ENCODE data around the gene RBAK. TPM values are rescaled to one million over a fixed set of nuclear protein-coding genes. Genes with fewer than 3 reads are reported as not detected.
"Not testable (repeated sequence)": the region's sequence is repeated elsewhere in the genome, so short reads cannot be mapped to it uniquely, and the experiment has no call there.

The RBAK gene
- total RNA-seq, 4 donors from 2014 or later: 9.6 to 16.9 (median 12.3) TPM

- no peaks in the 10 kb centered on the region for H3K4me1 ChIP-seq
- H3K27me3 ChIP-seq: no peaks in the 10 kb centered on the region
- no peak overlapping the region for H3K4me3 ChIP-seq
- 96% methylated on average over 6 to 9 of the region's 9 CpGs for whole genome bisulfite sequencing, 2 donors (ENCODE audit: low coverage in 1 of 2)
- H3K9me3 ChIP-seq: no peaks in the 10 kb centered on the region
- no peak for ATAC-seq
- TF ChIP-seq POLR2A (IDR thresholded peaks at IDR 0.05) (no peak), EP300 (IDR thresholded peaks at IDR 0.05) (no peak), CTCF (IDR thresholded peaks at IDR 0.05) (no peak), POLR2AphosphoS5 (IDR thresholded peaks at IDR 0.05) (no peak)
- H3K36me3 ChIP-seq: peaks cover 0 to 58% of the 10 kb centered on the region in 2 donors
- H3K27ac ChIP-seq: no peak overlapping the region
Measured at GRCh38 chr7:5020098-5020497, 25.6 kb upstream of the RBAK start.

- H3K36me3 ChIP-seq: peaks cover 0 to 58% of the 10 kb centered on the region in 2 donors
- H3K9me3 ChIP-seq, H3K27me3 ChIP-seq, H3K4me3 ChIP-seq, H3K27ac ChIP-seq, ATAC-seq, H3K4me1 ChIP-seq: not testable (repeated sequence)
- 64 to 89% methylated on average over 3 to 13 of the region's 14 CpGs for WGBS, 2 donors (ENCODE audit: low coverage in 1 of 2)
Measured at GRCh38 chr7:5020976-5021550, 24.6 kb upstream of the RBAK start.

- peaks cover 0 to 45% of the 10 kb centered on the region in 2 donors for H3K36me3 ChIP-seq
- 88 to 90% methylated on average over 2 to 8 of the region's 12 CpGs for WGBS, 2 donors (ENCODE audit: low coverage in 1 of 2)
Measured at GRCh38 chr7:5023626-5024025, 22.0 kb upstream of the RBAK start.

GRCh38 chr7:5027796-5028410 lies 17.8 kb upstream of the RBAK start:
- H3K9me3 ChIP-seq, H3K27me3 ChIP-seq, H3K4me3 ChIP-seq, H3K4me1 ChIP-seq, ATAC-seq, H3K27ac ChIP-seq: not testable (repeated sequence)
- H3K36me3 ChIP-seq: peaks cover 0 to 18% of the 10 kb centered on the region in 2 donors
- WGBS, 2 donors (ENCODE audit: low coverage in 1 of 2): 94% methylated on average over 3 of the region's 14 CpGs; no CpG with 5 or more reads in 1 of the 2 donors

More at GRCh38 chr7:5023626-5024025, 22.0 kb upstream of the RBAK start:
- not testable (repeated sequence) for ATAC-seq, H3K4me3 ChIP-seq, H3K9me3 ChIP-seq, H3K27me3 ChIP-seq, H3K27ac ChIP-seq, H3K4me1 ChIP-seq

GRCh38 chr7:5033186-5033585 lies 12.5 kb upstream of the RBAK start:
- not testable (repeated sequence) for H3K4me1 ChIP-seq, H3K27ac ChIP-seq, H3K4me3 ChIP-seq, H3K27me3 ChIP-seq, ATAC-seq, H3K9me3 ChIP-seq
- WGBS, 2 donors (ENCODE audit: low coverage in 1 of 2): 83 to 100% methylated on average over 3 to 10 of the region's 10 CpGs
- peaks cover 0 to 21% of the 10 kb centered on the region in 2 donors for H3K36me3 ChIP-seq

- Histone ChIP-seq H3K27me3 (no peaks in the 10 kb centered on the region), H3K27ac (no peak overlapping the region), H3K4me3 (no peak overlapping the region), H3K36me3 (peaks cover 0 to 21% of the 10 kb centered on the region in 2 donors), H3K9me3 (no peaks in the 10 kb centered on the region), H3K4me1 (no peaks in the 10 kb centered on the region)
- no peak for TF ChIP-seq EP300 (IDR thresholded peaks at IDR 0.05)
- no peak for TF ChIP-seq POLR2A (IDR thresholded peaks at IDR 0.05)
- TF ChIP-seq POLR2AphosphoS5 (IDR thresholded peaks at IDR 0.05): no peak
- TF ChIP-seq CTCF (IDR thresholded peaks at IDR 0.05): no peak
- ATAC-seq: no peak
- 93% methylated on average over 7 of the region's 9 CpGs; no CpG with 5 or more reads in 1 of the 2 donors for WGBS, 2 donors (ENCODE audit: low coverage in 1 of 2)
Measured at GRCh38 chr7:5035276-5035675, 10.4 kb upstream of the RBAK start.

- TF ChIP-seq CTCF (IDR thresholded peaks at IDR 0.05): no peak
- TF ChIP-seq POLR2A (IDR thresholded peaks at IDR 0.05): no peak
- TF ChIP-seq POLR2AphosphoS5 (IDR thresholded peaks at IDR 0.05): no peak
- TF ChIP-seq EP300 (IDR thresholded peaks at IDR 0.05): no peak
- Histone ChIP-seq H3K4me1 (no peaks in the 10 kb centered on the region), H3K27me3 (no peaks in the 10 kb centered on the region), H3K9me3 (no peaks in the 10 kb centered on the region), H3K27ac (no peak overlapping the region), H3K4me3 (no peak overlapping the region), H3K36me3 (peaks cover 0 to 21% of the 10 kb centered on the region in 2 donors)
- no peak for ATAC-seq
- 82 to 83% methylated on average over 6 to 8 of the region's 9 CpGs for WGBS, 2 donors (ENCODE audit: low coverage in 1 of 2)
Measured at GRCh38 chr7:5036446-5036845, 9.2 kb upstream of the RBAK start.

Data from gastroesophageal sphincter (tissue), 4 donors.